Keratinocyte (primary cell): ENCODE measurements around the gene CMTM7.
"Not testable (repeated sequence)": the region's sequence is repeated elsewhere in the genome, so short reads cannot be mapped to it uniquely, and the experiment has no call there.

Experiments
- EZH2 ChIP-seq: IDR thresholded peaks from one replicate; pipeline ENCODE4 v1.6.1; 2012; ENCODE audit warnings: inconsistent platforms, mild to moderate bottlenecking, low read length, moderate library complexity
- TF ChIP-seq, protein P1 (sequence below), 3 experiments: IDR thresholded peaks in 1 of 3; conservative IDR thresholded peaks in 1 of 3; optimal IDR thresholded peaks in 1 of 3; 2 replicates in 2 of 3; 3 replicates in 1 of 3; pipeline versions ENCODE3 to v1.5.1; 2011; ENCODE audit warnings: low read length in 3 of 3, mild to moderate bottlenecking in 3 of 3, moderate library complexity in 2 of 3, control low read depth in 1 of 3, inconsistent platforms in 1 of 3; ENCODE audit not compliant: insufficient read depth in 2 of 3; ENCODE audit errors: extremely low read depth in 1 of 3

DNA sequence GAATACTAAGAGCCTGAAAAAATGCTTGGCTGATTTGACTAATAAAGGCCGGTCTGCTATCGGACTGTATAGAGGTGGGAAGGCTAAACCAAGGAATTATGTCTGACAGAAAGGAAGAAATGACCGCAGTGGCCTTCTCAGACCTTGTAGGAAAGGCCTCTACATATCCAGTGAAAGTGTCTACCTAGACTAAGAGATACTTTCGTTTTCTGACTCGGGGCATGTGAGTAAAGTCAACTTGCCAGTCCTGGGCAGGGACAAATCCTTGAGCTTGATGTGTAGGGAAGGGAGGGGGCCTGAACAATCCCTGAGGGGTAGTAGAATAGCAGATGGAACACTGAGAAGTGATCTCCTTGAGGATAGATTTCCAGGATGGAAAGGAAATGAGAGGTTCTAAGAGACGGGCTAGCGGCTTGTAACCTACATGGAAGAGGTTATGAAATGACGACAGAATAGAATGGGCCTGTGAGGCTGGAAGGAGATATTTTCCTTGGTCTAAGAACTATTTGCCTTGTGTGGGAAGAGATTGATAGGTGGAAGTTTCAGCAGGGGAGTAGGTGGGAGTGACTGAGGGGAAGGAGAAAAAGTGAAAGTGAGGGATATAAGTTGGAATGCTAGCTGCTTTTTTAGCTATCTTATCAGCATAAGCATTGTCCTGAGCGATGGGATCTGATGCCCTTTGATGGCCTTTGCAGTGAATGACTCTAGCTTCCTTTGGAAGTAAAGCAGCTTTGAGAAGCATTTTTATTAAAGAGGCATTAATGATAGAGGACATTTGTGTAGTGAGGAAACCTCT is 70.7 kb downstream of the CMTM7 start:
- TF ChIP-seq EZH2 = not testable (repeated sequence)
- TF ChIP-seq, protein P1, sequence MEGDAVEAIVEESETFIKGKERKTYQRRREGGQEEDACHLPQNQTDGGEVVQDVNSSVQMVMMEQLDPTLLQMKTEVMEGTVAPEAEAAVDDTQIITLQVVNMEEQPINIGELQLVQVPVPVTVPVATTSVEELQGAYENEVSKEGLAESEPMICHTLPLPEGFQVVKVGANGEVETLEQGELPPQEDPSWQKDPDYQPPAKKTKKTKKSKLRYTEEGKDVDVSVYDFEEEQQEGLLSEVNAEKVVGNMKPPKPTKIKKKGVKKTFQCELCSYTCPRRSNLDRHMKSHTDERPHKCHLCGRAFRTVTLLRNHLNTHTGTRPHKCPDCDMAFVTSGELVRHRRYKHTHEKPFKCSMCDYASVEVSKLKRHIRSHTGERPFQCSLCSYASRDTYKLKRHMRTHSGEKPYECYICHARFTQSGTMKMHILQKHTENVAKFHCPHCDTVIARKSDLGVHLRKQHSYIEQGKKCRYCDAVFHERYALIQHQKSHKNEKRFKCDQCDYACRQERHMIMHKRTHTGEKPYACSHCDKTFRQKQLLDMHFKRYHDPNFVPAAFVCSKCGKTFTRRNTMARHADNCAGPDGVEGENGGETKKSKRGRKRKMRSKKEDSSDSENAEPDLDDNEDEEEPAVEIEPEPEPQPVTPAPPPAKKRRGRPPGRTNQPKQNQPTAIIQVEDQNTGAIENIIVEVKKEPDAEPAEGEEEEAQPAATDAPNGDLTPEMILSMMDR (optimal IDR thresholded peaks at IDR 0.05 in 1 of 3, IDR thresholded peaks at IDR 0.05 in 1 of 3, conservative IDR thresholded peaks at IDR 0.05 in 1 of 3; ENCODE audit: extremely low read depth in 1 of 3, insufficient read depth in 2 of 3, low read length in 3 of 3) = not testable (repeated sequence)
